ENCODE results near the gene KRT6B.

The KRT6B gene

DNA sequence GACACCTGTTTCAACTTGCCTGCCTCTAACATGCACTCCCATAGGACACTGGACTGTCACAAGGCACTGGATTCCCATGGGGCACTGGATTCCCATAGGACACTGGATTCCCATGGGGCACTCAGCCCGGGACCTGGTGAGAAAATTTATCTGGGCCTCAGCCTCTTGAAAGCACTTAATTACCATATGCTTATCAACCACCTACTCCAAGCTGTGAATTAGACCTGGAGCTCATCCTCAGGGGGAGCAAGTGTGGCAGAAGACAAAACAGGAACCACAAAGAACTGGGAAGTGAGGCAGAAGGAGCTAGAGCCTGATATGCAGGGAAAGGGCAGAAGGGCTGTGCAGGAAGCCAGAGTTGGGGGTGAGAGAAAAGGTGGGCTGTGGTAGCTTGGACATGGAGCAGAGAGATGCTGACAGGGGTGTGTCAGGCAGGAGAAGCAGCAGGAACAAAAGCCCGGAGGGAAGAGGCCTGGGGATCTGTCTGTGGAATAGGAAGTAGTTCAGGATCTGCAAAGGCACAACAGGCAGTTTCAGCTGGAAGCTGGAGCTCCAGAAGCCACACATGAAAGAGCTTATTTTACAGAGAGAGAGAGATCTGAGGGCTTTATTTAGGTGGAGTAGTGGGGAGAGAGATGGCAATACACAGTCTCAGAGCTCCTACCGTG lies 48.9 kb downstream of the KRT6B start:
- DNase-seq (ENCODE audit: low read depth) = no peak
- H3K4me3 ChIP-seq (ENCODE audit: low read depth, low read length) = no peak overlapping the region
- TF ChIP-seq, protein P1, sequence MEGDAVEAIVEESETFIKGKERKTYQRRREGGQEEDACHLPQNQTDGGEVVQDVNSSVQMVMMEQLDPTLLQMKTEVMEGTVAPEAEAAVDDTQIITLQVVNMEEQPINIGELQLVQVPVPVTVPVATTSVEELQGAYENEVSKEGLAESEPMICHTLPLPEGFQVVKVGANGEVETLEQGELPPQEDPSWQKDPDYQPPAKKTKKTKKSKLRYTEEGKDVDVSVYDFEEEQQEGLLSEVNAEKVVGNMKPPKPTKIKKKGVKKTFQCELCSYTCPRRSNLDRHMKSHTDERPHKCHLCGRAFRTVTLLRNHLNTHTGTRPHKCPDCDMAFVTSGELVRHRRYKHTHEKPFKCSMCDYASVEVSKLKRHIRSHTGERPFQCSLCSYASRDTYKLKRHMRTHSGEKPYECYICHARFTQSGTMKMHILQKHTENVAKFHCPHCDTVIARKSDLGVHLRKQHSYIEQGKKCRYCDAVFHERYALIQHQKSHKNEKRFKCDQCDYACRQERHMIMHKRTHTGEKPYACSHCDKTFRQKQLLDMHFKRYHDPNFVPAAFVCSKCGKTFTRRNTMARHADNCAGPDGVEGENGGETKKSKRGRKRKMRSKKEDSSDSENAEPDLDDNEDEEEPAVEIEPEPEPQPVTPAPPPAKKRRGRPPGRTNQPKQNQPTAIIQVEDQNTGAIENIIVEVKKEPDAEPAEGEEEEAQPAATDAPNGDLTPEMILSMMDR (IDR thresholded peaks at IDR 0.05; ENCODE audit: low read depth, low read length, missing control alignments) = no peak

DNA sequence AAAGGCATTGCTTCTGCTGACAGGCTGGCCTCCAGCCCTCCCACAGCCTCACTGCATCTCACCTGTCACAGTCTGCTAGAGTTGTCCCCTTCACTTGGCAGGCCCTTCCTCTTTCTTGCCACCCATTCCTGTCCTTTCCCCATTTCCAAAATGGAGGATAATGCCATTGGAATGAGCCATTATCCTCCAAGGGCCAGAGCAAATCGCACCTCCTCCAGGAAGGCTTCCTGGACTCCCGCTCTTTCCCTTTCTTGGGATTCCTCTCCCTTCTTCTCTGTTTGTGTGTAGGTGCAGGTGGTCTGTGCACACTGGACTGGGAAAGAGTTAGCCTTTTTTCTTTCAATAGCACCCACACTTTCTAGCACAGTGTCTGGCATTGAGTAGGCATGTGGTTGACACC lies 49.6 kb downstream of the KRT6B start:
- no peak overlapping the region for H3K4me3 ChIP-seq (ENCODE audit: low read depth, low read length)
- DNase-seq (ENCODE audit: low read depth) = no peak
- TF ChIP-seq, protein P1 (IDR thresholded peaks at IDR 0.05; ENCODE audit: low read depth, low read length, missing control alignments) = no peak

DNA sequence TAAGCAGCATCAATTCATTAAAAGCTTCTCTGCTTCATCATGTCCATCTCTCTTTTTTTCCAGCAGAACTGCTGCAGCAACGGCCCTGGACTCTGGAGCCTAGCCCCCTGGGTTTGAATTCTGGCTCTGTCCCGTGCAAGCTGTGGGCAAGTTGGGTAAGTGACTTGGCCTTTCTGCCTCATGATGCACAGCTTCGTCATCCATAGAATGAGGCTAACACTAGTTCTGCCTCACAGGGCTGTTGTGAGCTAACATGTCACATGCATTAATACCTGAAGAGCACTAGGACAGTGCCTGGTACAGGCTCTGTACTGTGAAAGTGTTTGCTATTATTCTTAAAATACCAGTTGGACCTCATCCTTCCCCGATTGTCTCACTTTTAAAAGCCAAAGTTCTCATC lies 50.0 kb downstream of the KRT6B start:
- DNase-seq (ENCODE audit: low read depth) = no peak
- TF ChIP-seq, protein P1 (IDR thresholded peaks at IDR 0.05; ENCODE audit: low read depth, low read length, missing control alignments) = no peak
- H3K4me3 ChIP-seq (ENCODE audit: low read depth, low read length) = no peak overlapping the region

DNA sequence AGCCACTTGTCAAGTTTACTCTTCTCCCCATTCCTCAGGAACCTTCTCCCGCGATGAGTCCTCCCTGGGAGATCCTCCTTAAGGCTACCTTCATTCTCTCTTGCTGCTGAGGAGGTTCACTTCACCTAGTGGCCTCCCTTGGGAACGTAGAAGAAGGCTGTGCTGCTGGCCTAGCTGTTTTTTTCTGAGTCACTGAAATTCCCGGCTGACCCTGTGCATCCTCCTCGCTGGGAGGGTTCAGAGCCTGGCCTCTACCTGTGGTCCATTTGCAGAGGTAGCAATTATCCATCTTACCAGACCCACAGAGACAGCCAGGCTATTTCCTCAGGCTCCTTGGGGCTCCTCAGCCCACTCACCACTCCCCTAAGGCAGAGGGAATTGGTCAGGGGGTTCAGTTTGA lies 50.4 kb downstream of the KRT6B start:
- no peak overlapping the region for H3K4me3 ChIP-seq (ENCODE audit: low read depth, low read length)
- TF ChIP-seq, protein P1 (IDR thresholded peaks at IDR 0.05; ENCODE audit: low read depth, low read length, missing control alignments) = no peak
- DNase-seq (ENCODE audit: low read depth) = no peak

GRCh38 chr12:52400906-52401305 lies 51.0 kb downstream of the KRT6B start:
- DNase-seq (ENCODE audit: low read depth) = no peak
- TF ChIP-seq, protein P1 (IDR thresholded peaks at IDR 0.05; ENCODE audit: low read depth, low read length, missing control alignments) = no peak
- no peak overlapping the region for H3K4me3 ChIP-seq (ENCODE audit: low read depth, low read length)

DNA sequence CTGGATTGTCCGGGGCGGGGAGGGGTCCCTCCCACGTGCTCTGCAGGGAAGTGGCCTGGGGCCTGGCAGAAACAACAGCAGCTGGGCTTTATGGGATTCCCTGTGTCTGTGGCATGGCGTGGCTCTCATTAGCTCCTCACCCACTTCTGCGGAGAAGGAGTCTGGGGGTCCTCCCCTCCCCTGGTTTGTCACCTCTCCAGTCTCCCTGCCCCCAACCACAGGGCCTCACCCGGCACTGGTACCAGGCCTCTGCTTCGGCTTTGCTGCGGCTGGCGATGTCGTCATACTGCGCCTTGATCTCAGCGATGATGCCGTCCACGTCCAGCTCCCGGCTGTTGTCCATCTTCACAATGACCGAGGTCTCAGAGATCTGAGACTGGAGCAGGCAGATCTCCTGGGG lies 52.2 kb downstream of the KRT6B start:
- no peak overlapping the region for H3K4me3 ChIP-seq (ENCODE audit: low read depth, low read length)
- no peak for DNase-seq (ENCODE audit: low read depth)
- TF ChIP-seq, protein P1 (IDR thresholded peaks at IDR 0.05; ENCODE audit: low read depth, low read length, missing control alignments) = no peak

DNA sequence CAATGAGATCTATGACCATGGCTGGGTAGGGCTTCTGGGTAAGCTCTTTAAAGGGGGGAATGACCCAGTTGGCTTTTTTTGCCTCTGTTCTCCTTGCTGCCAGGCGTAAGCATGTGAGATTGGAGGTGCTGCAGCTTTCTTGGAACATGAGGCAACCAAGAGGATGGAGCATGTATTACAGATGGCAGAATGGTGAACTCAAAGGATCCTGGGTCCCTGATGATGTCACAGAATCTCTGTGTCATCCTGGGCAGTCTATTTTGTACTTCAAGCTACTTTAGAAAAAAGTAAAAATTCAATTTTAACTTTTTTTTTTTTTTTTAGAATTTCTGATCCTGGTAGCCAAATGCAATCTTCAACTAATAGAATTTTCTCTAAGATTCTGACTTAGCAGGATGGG lies 53.8 kb downstream of the KRT6B start:
- TF ChIP-seq, protein P1 (IDR thresholded peaks at IDR 0.05; ENCODE audit: low read depth, low read length, missing control alignments) = no peak
- no peak overlapping the region for H3K4me3 ChIP-seq (ENCODE audit: low read depth, low read length)
- no peak for DNase-seq (ENCODE audit: low read depth)

Data from GM12864 (cell line).